ENCODE results near the gene IGFL4.

The IGFL4 gene

GRCh38 chr19:46063201-46063600 is 22.4 kb upstream of the IGFL4 start:
- no peak for DNase-seq (ENCODE audit: low spot score)

- DNase-seq (ENCODE audit: low spot score): no peak
These were observed 19.2 kb upstream of the IGFL4 start for GRCh38 chr19:46060012-46060411.

- no peak for DNase-seq (ENCODE audit: low spot score)
These were observed 18.0 kb upstream of the IGFL4 start for GRCh38 chr19:46058778-46059177.

- DNase-seq (ENCODE audit: low spot score): no peak
These were observed 15.7 kb upstream of the IGFL4 start for GRCh38 chr19:46056536-46056935.

GRCh38 chr19:46052896-46053295 is 12.1 kb upstream of the IGFL4 start:
- DNase-seq (ENCODE audit: low spot score): no peak

- DNase-seq (ENCODE audit: low spot score): no peak
These were observed 8.8 kb upstream of the IGFL4 start for GRCh38 chr19:46049597-46049996.

GRCh38 chr19:46043519-46043918 is 2.7 kb upstream of the IGFL4 start:
- no peak for DNase-seq (ENCODE audit: low spot score)

- no peak for DNase-seq (ENCODE audit: low spot score)
These were observed 1.6 kb upstream of the IGFL4 start for GRCh38 chr19:46042252-46042883.

- DNase-seq (ENCODE audit: low spot score): no peak
These were observed 677 bp downstream of the IGFL4 start for GRCh38 chr19:46040125-46040524.

GRCh38 chr19:46036744-46037128 is 4.1 kb downstream of the IGFL4 start:
- DNase-seq (ENCODE audit: low spot score): no peak

GRCh38 chr19:46035986-46036743 is 4.6 kb downstream of the IGFL4 start:
- DNase-seq (ENCODE audit: low spot score): no peak

- DNase-seq (ENCODE audit: low spot score): no peak
These were observed 5.3 kb downstream of the IGFL4 start for GRCh38 chr19:46035546-46035945.

- DNase-seq (ENCODE audit: low spot score): no peak
These were observed 7.4 kb downstream of the IGFL4 start for GRCh38 chr19:46033401-46033800.

- no peak for DNase-seq (ENCODE audit: low spot score)
These were observed 8.2 kb downstream of the IGFL4 start for GRCh38 chr19:46032597-46033025.

- DNase-seq (ENCODE audit: low spot score): no peak
These were observed 8.8 kb downstream of the IGFL4 start for GRCh38 chr19:46031781-46032596.

GRCh38 chr19:46030812-46031550 is 9.8 kb downstream of the IGFL4 start:
- no peak for DNase-seq (ENCODE audit: low spot score)

GRCh38 chr19:46025835-46026234 is 15.0 kb downstream of the IGFL4 start:
- DNase-seq (ENCODE audit: low spot score): no peak

- no peak for DNase-seq (ENCODE audit: low spot score)
These were observed 17.5 kb downstream of the IGFL4 start for GRCh38 chr19:46023311-46023779.

GRCh38 chr19:46022431-46023310 is 18.1 kb downstream of the IGFL4 start, which contains the start of gene PGLYRP1:
TSS of gene PGLYRP1 (minus strand) at chr19:46023053. CDS start at chr19:46023021, 32 bp downstream.
- DNase-seq (ENCODE audit: low spot score): no peak

- DNase-seq (ENCODE audit: low spot score): no peak
These were observed 18.8 kb downstream of the IGFL4 start for GRCh38 chr19:46022061-46022430.

- no peak for DNase-seq (ENCODE audit: low spot score)
These were observed 19.2 kb downstream of the IGFL4 start for GRCh38 chr19:46021531-46022041.
